Activated T-cell treated with anti-CD3 and anti-CD28 coated beads for 1 hour (primary cell): ENCODE data around the gene C19orf81.

Experiments used
- DNase-seq: peaks from one replicate; pipeline ENCODE4 v3.0.0-alpha.2; 2020; ENCODE audit warnings: low read depth

Gene C19orf81

DNA sequence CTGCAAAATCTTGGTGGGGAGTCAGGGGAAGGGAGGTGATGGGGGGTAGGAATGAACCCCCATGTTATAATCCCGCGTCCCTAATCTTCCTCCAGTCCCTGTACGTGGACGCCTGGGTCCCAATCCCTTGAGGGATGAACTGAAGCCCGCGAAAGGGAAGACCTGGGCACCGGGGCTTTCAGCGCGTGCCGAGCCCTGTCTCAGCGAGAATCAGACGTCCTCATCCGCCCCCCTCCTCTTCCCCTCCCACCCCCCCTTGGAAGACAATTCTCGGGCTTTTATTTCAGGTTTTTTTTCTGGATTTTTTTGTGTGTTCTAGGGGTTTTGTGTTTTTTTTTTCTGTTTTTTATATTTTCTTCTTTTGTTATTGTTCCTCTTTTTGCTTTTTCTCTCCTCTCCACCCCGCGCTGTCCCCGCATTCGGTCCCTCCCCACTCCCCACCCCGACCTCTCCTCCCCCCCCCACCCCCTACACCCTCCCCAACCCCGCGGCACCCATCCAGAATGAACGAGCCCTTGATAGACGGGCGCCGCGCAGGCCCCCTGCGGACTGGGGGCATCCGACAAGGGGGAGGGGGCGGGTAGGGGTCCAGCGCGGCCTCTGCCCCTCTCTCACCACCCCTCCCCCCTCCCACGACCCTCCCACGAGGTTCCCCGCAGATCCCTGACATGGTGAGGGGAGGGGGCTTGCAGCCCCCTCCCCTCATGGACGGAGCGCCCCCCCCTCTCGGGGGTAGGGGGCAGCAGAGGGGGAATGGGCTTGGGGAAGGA lies 10.3 kb downstream of the C19orf81 start:
- DNase-seq, result no peak

DNA sequence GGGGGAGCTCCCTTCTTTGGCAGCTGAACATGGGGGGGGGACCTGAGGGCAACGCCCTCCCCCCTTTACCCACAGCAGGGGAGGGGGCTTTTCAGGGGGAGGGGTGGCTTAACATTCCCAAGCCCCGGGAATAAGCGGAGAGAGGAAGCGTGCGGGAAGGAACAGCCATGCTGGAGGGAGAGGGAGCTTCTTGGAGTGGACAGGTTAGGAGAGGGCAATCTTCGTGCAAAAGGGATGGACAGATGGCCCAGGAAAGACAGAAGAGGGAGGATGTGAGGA lies 10.8 kb downstream of the C19orf81 start:
- no peak for DNase-seq

DNA sequence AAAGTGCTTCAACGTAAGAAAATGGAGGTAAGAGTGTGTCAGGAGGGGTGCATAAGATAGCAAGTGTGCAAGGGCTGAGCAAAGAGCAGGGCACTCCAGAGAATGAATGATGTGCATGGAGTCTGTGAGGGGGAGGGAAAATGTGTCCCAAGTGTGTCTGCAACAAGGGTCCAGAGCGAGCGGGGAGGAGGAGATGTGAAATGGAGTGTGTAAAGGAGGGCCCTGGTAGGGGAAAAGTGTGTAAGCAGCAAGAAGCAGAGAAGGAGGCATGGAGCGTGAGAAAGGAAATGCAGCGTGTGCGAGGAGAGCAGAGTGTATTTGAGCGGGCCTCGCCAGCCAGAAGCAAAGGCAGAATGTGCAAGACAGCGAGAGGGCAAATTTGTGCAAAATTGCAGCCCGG lies 11.8 kb downstream of the C19orf81 start:
- DNase-seq, result no peak

DNA sequence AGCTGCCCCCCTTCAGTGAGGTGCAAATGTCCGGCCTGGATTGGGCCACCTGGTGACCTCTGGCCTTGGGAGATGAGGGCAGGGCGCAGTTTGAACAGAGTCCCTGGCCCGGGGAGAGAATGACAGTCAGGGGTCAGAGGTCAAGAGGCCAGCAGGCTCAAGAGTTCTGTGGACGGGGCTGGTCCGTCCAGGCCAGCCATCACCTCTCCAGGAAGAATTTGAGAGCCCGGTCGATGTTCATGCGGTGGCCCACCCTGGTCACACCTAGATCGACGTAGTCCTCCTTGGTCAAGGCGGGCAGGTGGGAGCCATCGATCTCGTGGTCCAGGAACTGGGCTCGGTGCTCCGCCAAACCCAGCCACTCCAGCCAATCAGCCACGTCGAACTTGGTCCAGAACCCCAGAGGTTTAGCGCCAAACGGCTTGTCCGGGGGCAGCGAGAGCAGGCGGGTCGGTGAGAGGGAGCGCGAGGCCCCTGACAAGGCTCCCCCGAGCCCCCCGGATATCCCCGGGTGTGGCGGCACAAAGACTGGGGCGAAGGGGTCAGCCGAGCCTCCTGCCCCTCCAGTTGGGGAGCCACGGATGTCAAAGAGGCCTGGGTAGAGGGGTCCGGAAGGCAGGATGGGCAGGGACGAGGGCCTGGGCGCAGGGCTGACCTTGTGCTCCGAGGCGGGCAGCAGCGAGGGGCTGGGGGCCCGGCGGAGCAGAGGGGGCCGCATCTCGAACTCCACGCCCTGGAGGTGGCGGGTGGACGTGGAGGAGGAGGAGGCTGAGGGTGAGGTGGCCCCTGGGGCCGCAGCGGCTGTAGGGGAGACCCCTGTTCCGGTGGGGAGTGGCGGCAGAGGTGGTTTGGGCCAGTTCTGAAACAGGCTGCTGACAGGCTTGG lies 12.8 kb downstream of the C19orf81 start:
- DNase-seq, result no peak

GRCh38 chr19:50662651-50663481 lies 13.6 kb downstream of the C19orf81 start:
- DNase-seq, result no peak

- no peak for DNase-seq
Measured at GRCh38 chr19:50663482-50663790, 14.2 kb downstream of the C19orf81 start.

GRCh38 chr19:50664204-50664603 lies 15.0 kb downstream of the C19orf81 start:
- DNase-seq, result no peak

DNA sequence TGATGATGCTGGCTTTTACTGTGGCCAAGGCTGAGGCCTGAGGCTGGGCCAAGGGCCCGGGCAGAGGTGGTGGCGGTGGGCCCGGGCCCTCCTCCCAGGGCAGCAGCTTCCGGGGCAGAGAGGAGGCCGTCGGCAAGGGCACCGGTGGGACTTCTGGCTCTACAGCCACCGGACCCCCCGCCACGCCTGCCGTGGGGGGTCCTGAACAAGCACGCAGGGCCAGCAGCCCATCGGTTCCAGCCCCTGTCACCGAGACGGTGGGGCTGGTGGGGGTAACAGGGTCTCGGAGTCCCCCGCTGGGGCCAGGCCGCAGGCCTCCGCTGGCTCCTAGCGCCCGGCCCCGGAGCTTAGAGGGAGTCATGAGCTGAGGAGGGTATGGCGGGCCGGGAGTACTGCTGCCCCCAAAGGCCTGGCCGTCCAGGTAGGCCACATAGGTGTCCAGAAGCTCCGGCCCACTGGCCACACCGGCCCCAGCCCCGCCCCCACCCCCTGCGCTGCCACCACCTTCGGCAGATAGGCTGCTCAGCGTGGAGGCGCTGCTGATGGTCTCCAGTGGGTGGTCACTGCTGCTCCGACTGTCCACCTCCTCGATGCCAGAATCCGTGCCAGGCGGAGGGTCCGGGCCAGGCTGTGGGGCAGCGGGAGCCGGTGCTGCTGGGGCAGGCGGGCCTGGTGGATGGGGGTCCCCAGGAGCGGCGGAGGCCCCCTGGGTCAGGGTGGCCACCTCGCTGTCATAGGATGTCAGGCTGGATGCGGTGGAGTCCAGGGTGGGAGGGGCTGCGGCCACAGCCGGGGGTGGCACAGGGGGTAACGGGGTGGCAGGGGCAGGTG lies 17.3 kb downstream of the C19orf81 start:
- DNase-seq, result no peak

- no peak for DNase-seq
Measured at GRCh38 chr19:50667177-50667758, 18.0 kb downstream of the C19orf81 start.

DNA sequence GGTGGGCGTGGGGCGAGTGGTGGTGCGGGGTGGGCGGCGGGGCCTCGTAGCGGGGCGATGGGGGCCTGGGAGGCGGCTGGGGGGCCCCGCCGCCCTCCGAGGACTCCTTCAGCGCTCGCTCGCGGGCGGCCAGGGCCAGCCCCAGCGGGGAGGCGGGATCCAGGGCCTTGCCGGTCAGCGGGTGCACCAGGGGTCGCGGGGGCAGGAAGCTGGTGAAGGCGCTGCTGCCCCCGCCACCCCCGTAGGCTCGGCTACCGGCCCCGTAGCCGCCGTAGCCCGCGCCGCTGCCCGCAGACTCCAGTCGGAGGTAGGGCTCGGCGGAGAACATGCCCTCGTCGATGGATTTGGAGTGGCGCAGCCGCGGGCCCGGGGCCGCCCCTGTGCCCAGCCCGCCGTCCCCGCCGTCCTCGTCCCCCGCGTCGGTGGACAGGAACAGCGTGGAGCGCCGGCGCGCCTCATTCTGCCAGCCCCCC lies 18.6 kb downstream of the C19orf81 start:
- DNase-seq, result no peak

- no peak for DNase-seq
Measured at GRCh38 chr19:50668416-50668815, 19.2 kb downstream of the C19orf81 start.

DNA sequence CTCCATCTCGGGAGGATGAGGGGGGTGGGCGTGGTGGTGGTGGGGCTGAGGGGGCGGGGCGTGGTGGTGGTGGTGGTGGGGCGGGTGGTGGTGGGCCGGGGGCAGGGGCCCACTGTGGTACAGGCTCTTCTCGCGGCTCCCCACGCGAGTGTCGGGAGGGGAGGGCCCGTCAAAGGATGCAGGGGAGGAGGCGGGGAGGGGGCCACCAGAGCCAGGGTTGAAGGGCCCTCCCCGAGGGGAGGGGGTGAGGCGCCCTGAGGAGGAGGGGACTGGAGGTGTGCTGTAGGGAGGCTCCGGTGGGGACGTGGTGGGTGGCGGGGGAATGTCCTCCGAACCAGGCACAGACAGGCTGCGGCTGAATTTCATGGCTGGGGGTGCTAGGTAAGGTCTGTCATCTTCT lies 19.6 kb downstream of the C19orf81 start:
- no peak for DNase-seq

DNA sequence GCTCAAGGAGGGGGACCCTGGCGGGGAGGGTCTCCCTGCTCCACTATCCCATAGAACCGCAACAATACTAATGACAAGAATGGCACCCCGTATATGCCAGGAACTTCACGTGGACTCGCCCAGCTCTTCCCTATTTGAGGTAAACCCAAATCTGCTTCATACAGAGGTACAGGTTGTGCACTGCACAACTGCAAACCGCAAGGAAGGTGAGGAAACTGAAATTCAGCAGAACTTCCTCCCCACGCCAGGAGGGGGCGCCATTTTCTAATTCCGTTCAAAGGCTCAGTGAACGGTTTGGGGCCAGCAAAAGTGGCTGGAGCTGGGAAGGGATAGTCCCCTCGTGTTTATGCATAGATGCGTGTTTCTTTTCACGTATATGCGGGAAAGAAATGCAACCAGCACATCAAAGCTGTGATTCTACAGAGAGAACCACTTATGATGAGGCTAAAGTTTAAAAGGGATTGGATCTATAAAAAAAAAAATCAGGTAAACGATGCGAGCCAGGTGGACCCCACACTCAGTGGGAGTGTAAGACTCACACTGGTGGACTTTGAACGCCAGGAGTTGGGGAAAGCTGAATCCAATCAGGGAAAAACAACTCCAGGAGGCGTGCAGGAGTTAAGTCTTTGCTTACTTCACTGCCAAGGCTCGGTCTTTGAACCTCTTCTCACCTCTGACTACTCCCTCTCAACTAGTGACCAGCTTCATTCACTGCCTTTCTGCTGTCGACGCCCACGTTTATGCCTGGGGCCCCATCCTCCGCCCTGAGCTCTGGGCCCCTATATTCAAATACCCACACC lies 20.3 kb downstream of the C19orf81 start:
- DNase-seq, result peak; percentile 43

GRCh38 chr19:50670102-50670380 lies 20.8 kb downstream of the C19orf81 start:
- DNase-seq, result no peak

- no peak for DNase-seq
Measured at GRCh38 chr19:50673118-50673517, 23.9 kb downstream of the C19orf81 start.

DNA sequence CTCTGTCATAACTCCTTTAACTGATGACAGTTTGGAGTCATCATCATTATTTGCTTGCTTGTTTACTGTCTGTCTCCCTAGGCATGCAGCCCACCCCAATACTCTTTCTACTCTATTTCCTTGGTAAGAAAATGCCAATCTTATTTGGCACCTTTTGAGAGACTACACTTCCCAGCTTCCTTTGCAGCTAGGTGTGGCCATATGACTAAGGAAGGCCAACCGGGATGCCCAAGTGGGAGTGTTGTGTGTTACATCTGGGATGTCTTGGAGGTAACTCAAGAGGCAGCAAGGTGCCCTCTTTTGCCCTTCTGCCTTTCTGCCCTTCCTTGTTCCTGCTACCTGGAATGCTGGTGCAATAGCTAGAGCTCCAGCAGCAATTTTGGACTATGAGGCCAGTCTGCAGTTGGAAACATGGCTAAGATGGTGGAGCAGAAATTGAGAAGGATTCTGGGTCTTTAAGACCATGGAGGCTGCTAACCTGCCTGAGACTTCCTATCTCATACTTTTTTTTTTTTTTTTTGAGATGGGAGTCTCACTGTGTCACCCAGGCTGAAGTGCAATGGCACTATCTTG lies 27.5 kb downstream of the C19orf81 start:
- DNase-seq, result no peak

GRCh38 chr19:50677636-50678035 lies 28.4 kb downstream of the C19orf81 start:
- no peak for DNase-seq

GRCh38 chr19:50678323-50678722 lies 29.1 kb downstream of the C19orf81 start:
- DNase-seq, result no peak

- DNase-seq, result peak; percentile 50
Measured at GRCh38 chr19:50679177-50680125, 30.2 kb downstream of the C19orf81 start.
